ENCODE results near the gene NAV2.

Gene NAV2

DNA sequence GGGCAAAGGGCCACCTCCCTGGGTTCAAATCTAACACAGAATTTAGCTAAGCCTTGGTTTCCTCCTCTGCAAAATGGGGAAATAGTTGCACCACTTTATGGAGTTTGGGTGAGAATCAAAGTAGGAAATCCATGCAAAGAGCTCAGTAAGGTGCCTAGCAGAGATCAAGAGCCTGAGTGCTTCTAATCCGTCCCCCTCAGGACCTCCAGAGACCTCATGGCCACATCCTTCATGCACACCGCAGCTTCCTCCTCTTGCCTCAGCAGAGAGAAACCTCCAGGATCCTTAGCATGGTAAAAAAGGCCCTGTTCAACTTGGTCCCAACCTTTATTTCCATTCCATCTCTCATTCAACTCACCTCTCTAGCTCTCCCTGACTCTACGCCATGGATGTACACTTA lies 37.8 kb upstream of the NAV2 start (continued):
- TF ChIP-seq ISL1 (CRISPR knock-in tag; IDR thresholded peaks at IDR 0.05) = no peak
- TF ChIP-seq CSDC2 (CRISPR knock-in tag; IDR thresholded peaks at IDR 0.05) = no peak
- TF ChIP-seq ZNF8 (CRISPR knock-in tag; IDR thresholded peaks at IDR 0.05) = no peak
- TF ChIP-seq, protein P1, sequence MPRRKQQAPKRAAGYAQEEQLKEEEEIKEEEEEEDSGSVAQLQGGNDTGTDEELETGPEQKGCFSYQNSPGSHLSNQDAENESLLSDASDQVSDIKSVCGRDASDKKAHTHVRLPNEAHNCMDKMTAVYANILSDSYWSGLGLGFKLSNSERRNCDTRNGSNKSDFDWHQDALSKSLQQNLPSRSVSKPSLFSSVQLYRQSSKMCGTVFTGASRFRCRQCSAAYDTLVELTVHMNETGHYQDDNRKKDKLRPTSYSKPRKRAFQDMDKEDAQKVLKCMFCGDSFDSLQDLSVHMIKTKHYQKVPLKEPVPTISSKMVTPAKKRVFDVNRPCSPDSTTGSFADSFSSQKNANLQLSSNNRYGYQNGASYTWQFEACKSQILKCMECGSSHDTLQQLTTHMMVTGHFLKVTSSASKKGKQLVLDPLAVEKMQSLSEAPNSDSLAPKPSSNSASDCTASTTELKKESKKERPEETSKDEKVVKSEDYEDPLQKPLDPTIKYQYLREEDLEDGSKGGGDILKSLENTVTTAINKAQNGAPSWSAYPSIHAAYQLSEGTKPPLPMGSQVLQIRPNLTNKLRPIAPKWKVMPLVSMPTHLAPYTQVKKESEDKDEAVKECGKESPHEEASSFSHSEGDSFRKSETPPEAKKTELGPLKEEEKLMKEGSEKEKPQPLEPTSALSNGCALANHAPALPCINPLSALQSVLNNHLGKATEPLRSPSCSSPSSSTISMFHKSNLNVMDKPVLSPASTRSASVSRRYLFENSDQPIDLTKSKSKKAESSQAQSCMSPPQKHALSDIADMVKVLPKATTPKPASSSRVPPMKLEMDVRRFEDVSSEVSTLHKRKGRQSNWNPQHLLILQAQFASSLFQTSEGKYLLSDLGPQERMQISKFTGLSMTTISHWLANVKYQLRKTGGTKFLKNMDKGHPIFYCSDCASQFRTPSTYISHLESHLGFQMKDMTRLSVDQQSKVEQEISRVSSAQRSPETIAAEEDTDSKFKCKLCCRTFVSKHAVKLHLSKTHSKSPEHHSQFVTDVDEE (CRISPR knock-in tag; IDR thresholded peaks at IDR 0.05) = no peak

DNA sequence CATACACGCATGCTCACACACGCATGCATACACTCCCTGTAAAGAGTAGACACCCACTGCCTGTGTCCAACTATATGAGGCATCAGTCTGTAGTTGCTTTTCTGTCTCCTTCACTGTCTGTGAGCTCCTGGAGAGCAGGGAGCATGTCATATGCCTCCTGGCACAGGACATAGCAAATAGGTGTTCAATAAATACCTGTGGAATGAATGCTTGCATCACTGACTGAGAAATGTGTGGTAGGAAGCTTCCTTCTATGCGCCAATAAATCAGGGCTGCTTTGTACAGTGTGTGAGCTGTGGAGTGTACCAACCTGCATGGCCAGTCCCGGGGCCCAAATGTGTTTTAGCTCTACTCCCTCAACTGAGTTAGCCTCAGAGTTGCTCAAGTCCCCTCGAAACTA lies 37.2 kb upstream of the NAV2 start:
- no peak for ATAC-seq
- TF ChIP-seq PPARA (CRISPR knock-in tag; IDR thresholded peaks at IDR 0.05; ENCODE audit: borderline replicate concordance) (no peak), ARNTL (CRISPR knock-in tag; IDR thresholded peaks at IDR 0.05; ENCODE audit: borderline replicate concordance, low read depth) (no peak), ZNF8 (CRISPR knock-in tag; IDR thresholded peaks at IDR 0.05) (no peak)

DNA sequence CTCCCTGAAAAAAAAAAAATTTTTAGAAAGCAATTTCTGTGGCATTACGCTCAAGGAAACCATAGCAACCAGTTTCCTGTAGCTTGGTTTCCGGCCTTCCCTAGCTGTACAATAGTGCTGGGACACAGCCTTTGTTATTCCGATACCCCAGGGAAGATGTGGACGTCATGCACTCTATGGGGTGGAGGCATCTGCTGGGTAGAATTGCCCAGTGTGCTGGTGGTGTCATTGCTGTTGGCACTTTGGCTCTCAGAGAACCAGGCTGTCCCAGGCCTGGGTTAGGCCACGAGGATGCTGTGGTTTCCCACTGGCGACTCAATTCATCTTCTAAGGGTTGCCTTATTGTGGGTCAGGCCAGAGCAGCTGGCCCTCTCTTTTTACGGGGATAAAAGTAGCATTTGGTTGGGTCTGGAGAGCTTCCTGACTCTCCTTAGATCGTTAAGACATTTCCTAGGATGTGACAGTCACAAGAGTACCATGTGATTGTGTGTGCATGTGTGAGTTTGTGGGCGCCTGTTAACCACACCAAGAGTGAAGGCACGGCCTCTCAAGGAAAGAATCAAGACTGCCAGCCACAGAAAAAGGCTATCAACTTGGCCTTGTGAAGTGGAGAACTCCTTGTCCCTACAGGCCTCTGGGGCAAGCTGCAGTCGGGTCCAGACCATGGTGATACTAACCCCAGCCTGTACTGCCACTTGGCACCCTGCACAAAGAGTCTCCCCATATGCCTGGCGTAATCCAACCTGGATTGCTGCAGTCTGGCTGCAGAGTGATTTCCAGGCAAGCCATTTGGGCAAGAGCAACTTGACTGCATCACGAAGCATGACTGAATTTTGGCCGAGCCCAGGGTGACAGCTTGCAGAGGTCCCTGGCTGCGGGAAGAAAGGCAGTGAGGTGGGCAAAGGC lies 35.9 kb upstream of the NAV2 start:
- TF ChIP-seq PPARA (CRISPR knock-in tag; IDR thresholded peaks at IDR 0.05; ENCODE audit: borderline replicate concordance) (no peak), OSR1 (CRISPR knock-in tag; IDR thresholded peaks at IDR 0.05) (no peak), ZFP30 (CRISPR knock-in tag; IDR thresholded peaks at IDR 0.05) (no peak), ARNTL (CRISPR knock-in tag; IDR thresholded peaks at IDR 0.05; ENCODE audit: borderline replicate concordance, low read depth) (no peak), TOX (CRISPR knock-in tag; IDR thresholded peaks at IDR 0.05; ENCODE audit: borderline replicate concordance) (no peak), ESRRG (CRISPR knock-in tag; IDR thresholded peaks at IDR 0.05) (no peak), CSDC2 (CRISPR knock-in tag; IDR thresholded peaks at IDR 0.05) (no peak), BACH2 (CRISPR knock-in tag; IDR thresholded peaks at IDR 0.05; ENCODE audit: borderline replicate concordance) (no peak), TCF4 (CRISPR knock-in tag; IDR thresholded peaks at IDR 0.05; ENCODE audit: borderline replicate concordance) (no peak), SNAI2 (CRISPR knock-in tag; IDR thresholded peaks at IDR 0.05) (no peak), ZC3H10 (CRISPR knock-in tag; IDR thresholded peaks at IDR 0.05) (no peak), GLIS3 (CRISPR knock-in tag; IDR thresholded peaks at IDR 0.05) (no peak), ZNF70 (CRISPR knock-in tag; IDR thresholded peaks at IDR 0.05) (no peak), ZNF8 (CRISPR knock-in tag; IDR thresholded peaks at IDR 0.05) (no peak)
- TF ChIP-seq, protein P2, sequence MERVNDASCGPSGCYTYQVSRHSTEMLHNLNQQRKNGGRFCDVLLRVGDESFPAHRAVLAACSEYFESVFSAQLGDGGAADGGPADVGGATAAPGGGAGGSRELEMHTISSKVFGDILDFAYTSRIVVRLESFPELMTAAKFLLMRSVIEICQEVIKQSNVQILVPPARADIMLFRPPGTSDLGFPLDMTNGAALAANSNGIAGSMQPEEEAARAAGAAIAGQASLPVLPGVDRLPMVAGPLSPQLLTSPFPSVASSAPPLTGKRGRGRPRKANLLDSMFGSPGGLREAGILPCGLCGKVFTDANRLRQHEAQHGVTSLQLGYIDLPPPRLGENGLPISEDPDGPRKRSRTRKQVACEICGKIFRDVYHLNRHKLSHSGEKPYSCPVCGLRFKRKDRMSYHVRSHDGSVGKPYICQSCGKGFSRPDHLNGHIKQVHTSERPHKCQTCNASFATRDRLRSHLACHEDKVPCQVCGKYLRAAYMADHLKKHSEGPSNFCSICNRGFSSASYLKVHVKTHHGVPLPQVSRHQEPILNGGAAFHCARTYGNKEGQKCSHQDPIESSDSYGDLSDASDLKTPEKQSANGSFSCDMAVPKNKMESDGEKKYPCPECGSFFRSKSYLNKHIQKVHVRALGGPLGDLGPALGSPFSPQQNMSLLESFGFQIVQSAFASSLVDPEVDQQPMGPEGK (CRISPR knock-in tag; IDR thresholded peaks at IDR 0.05; ENCODE audit: borderline replicate concordance) = no peak
- TF ChIP-seq, protein P3, sequence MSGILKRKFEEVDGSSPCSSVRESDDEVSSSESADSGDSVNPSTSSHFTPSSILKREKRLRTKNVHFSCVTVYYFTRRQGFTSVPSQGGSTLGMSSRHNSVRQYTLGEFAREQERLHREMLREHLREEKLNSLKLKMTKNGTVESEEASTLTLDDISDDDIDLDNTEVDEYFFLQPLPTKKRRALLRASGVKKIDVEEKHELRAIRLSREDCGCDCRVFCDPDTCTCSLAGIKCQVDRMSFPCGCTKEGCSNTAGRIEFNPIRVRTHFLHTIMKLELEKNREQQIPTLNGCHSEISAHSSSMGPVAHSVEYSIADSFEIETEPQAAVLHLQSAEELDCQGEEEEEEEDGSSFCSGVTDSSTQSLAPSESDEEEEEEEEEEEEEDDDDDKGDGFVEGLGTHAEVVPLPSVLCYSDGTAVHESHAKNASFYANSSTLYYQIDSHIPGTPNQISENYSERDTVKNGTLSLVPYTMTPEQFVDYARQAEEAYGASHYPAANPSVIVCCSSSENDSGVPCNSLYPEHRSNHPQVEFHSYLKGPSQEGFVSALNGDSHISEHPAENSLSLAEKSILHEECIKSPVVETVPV (CRISPR knock-in tag; IDR thresholded peaks at IDR 0.05) = no peak
- TF ChIP-seq, protein P4, sequence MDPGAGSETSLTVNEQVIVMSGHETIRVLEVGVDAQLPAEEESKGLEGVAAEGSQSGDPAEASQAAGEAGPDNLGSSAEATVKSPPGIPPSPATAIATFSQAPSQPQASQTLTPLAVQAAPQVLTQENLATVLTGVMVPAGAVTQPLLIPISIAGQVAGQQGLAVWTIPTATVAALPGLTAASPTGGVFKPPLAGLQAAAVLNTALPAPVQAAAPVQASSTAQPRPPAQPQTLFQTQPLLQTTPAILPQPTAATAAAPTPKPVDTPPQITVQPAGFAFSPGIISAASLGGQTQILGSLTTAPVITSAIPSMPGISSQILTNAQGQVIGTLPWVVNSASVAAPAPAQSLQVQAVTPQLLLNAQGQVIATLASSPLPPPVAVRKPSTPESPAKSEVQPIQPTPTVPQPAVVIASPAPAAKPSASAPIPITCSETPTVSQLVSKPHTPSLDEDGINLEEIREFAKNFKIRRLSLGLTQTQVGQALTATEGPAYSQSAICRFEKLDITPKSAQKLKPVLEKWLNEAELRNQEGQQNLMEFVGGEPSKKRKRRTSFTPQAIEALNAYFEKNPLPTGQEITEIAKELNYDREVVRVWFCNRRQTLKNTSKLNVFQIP (CRISPR knock-in tag; IDR thresholded peaks at IDR 0.05; ENCODE audit: borderline replicate concordance, low read depth) = no peak
- TF ChIP-seq, protein P5, sequence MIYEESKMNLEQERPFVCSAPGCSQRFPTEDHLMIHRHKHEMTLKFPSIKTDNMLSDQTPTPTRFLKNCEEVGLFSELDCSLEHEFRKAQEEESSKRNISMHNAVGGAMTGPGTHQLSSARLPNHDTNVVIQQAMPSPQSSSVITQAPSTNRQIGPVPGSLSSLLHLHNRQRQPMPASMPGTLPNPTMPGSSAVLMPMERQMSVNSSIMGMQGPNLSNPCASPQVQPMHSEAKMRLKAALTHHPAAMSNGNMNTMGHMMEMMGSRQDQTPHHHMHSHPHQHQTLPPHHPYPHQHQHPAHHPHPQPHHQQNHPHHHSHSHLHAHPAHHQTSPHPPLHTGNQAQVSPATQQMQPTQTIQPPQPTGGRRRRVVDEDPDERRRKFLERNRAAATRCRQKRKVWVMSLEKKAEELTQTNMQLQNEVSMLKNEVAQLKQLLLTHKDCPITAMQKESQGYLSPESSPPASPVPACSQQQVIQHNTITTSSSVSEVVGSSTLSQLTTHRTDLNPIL (CRISPR knock-in tag; IDR thresholded peaks at IDR 0.05; ENCODE audit: low read depth) = no peak
- ATAC-seq = no peak

All from SK-N-SH treated with all-trans-retinoic acid at 6 μM for 48 hours (cell line).